OCI-LY1 (cell line): ENCODE measurements around the gene CDCA3.

Source experiments
- H2AFZ ChIP-seq: fragments of 200-600 bp; sonication (generic), shearing (Covaris generic); 2 replicates; pipeline ENCODE4 v1.6.0; 2014; ENCODE audit warnings: antibody characterized with exemption, mild to moderate bottlenecking, low read length
- H3F3A ChIP-seq: fragments of 200-600 bp; sonication (generic), shearing (Covaris generic); 2 replicates; pipeline ENCODE4 v1.6.0; 2014; ENCODE audit warnings: mild to moderate bottlenecking, antibody characterized with exemption, low read length, moderate library complexity; ENCODE audit not compliant: insufficient read depth
- H3K27ac ChIP-seq: fragments of 200-600 bp; sonication (generic); 2 replicates; pipeline ENCODE4 v1.5.1; 2014; ENCODE audit warnings: low read length, mixed run types, mild to moderate bottlenecking, low read depth; ENCODE audit not compliant: poor library complexity, severe bottlenecking
- H3K27me3 ChIP-seq: fragments of 200-600 bp; sonication (generic); 2 replicates; pipeline ENCODE4 v1.6.0; 2014; ENCODE audit warnings: antibody characterized with exemption, mild to moderate bottlenecking, low read length, moderate library complexity; ENCODE audit not compliant: insufficient read depth
- H3K36me3 ChIP-seq: fragments of 200-600 bp; sonication (generic); 2 replicates; pipeline ENCODE4 v1.6.1; 2014; ENCODE audit warnings: mild to moderate bottlenecking, antibody characterized with exemption, low read length, moderate library complexity, mixed read lengths; ENCODE audit not compliant: insufficient read depth
- H3K4me1 ChIP-seq: fragments of 200-600 bp; sonication (generic); 2 replicates; pipeline ENCODE4 v1.5.1; 2014; ENCODE audit warnings: mild to moderate bottlenecking, low read length, moderate library complexity; ENCODE audit not compliant: insufficient read depth, severe bottlenecking
- H3K4me2 ChIP-seq: fragments of 200-600 bp; sonication (generic), shearing (Covaris generic); 2 replicates; pipeline ENCODE4 v1.6.1; 2014; ENCODE audit warnings: low read length
- H3K4me3 ChIP-seq: fragments of 200-600 bp; sonication (generic); 2 replicates; pipeline ENCODE4 v1.5.1; 2014; ENCODE audit warnings: low read length, low read depth, mild to moderate bottlenecking, mixed read lengths; ENCODE audit not compliant: poor library complexity, severe bottlenecking
- H3K79me2 ChIP-seq: fragments of 200-600 bp; shearing (Covaris generic); 2 replicates; pipeline ENCODE4 v1.6.1; 2016; ENCODE audit warnings: mixed run types, low read length, mixed read lengths; ENCODE audit not compliant: insufficient read depth
- H3K9ac ChIP-seq: fragments of 200-600 bp; sonication (generic), shearing (Covaris generic); 2 replicates; pipeline ENCODE4 v1.6.1; 2014; ENCODE audit warnings: mild to moderate bottlenecking, low read length, mixed read lengths
- H3K9me2 ChIP-seq: fragments of 200-600 bp; sonication (generic), shearing (Covaris generic); 2 replicates; pipeline ENCODE4 v1.6.1; 2014; ENCODE audit warnings: low read depth, mild to moderate bottlenecking, low read length, mixed read lengths
- H3K9me3 ChIP-seq: fragments of 200-600 bp; shearing (Covaris generic); 2 replicates; pipeline ENCODE4 v1.6.1; 2014; ENCODE audit warnings: low read length, mixed read lengths
- H4K20me1 ChIP-seq: fragments of 200-600 bp; sonication (generic), shearing (Covaris generic); 2 replicates; pipeline ENCODE4 v1.6.0; 2016; ENCODE audit warnings: mild to moderate bottlenecking, low read length; ENCODE audit not compliant: insufficient read depth
- EZH2 ChIP-seq: fragments of 200-600 bp; sonication (generic), shearing (Covaris generic); IDR thresholded peaks from 2 replicates; pipeline ENCODE4 v1.8.0; 2017; ENCODE audit warnings: borderline replicate concordance, mixed run types, mild to moderate bottlenecking, antibody characterized with exemption, low read length, moderate library complexity, mixed read lengths
- TF ChIP-seq, protein P1 (sequence below): fragments of 200-600 bp; sonication (generic), shearing (Covaris generic); IDR thresholded peaks from 2 replicates; pipeline ENCODE4 v1.5.1; 2017; ENCODE audit warnings: mild to moderate bottlenecking, antibody characterized with exemption, low read length, moderate library complexity, mixed read lengths

CDCA3 gene

DNA sequence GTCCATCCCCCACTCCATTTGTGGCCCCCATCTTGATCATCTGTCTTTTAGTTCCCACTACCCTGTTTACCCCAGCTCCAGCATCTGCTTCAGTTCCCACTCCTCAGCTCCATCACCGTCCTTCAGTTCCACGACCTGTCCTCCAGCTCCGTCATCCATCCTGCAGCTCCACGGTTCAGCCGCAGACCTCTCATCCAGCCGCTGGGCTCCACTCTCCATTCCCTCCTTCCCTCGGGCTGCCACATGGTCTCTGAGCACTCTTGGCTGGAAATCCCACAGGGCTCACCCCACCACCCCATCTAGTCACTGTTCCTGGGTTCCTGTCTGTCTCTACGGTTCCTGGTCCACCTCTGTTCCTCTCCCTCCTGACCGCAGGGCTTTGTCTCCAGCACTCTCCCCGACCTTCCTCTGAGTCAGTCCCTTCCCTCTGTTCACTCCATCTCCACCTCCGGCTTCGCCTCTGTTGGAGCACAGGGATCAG lies 26.1 kb downstream of the CDCA3 start:
- TF ChIP-seq, protein P1, sequence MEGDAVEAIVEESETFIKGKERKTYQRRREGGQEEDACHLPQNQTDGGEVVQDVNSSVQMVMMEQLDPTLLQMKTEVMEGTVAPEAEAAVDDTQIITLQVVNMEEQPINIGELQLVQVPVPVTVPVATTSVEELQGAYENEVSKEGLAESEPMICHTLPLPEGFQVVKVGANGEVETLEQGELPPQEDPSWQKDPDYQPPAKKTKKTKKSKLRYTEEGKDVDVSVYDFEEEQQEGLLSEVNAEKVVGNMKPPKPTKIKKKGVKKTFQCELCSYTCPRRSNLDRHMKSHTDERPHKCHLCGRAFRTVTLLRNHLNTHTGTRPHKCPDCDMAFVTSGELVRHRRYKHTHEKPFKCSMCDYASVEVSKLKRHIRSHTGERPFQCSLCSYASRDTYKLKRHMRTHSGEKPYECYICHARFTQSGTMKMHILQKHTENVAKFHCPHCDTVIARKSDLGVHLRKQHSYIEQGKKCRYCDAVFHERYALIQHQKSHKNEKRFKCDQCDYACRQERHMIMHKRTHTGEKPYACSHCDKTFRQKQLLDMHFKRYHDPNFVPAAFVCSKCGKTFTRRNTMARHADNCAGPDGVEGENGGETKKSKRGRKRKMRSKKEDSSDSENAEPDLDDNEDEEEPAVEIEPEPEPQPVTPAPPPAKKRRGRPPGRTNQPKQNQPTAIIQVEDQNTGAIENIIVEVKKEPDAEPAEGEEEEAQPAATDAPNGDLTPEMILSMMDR = no peak
- no peak for TF ChIP-seq EZH2
- Histone ChIP-seq H3K9me3 (no peaks in the 10 kb centered on the region), H3K4me2 (no peak overlapping the region), H3K9me2 (no peaks in the 10 kb centered on the region), H3K4me1 (peaks cover 6% of the 10 kb centered on the region), H3F3A (no peaks in the 10 kb centered on the region), H3K36me3 (no peaks in the 10 kb centered on the region), H3K79me2 (no peaks in the 10 kb centered on the region), H3K9ac (no peak overlapping the region), H2AFZ (no peak overlapping the region), H4K20me1 (no peaks in the 10 kb centered on the region), H3K4me3 (no peak overlapping the region), H3K27me3 (peaks cover 5% of the 10 kb centered on the region; the same call in 1 of the 2 replicates), H3K27ac (no peak overlapping the region)

DNA sequence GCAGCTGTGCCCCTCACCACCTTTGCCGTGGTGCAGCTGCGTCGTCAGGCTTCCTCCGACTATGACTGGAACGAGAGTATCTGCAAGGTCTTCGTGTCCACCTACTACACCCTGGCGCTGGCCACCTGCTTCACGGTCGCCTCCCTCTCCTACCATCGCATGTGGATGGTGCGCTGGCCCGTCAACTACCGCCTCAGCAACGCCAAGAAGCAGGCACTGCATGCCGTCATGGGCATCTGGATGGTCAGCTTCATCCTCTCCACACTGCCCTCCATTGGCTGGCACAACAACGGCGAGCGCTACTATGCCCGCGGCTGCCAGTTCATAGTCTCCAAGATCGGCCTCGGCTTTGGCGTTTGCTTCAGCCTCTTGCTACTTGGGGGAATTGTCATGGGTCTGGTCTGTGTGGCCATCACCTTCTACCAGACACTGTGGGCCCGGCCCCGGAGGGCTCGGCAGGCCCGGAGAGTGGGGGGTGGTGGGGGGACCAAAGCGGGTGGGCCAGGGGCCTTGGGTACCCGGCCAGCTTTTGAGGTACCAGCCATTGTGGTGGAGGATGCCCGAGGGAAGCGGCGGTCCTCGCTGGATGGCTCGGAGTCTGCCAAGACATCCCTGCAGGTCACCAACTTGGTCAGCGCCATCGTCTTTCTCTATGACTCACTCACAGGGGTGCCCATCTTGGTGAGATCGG lies 26.9 kb downstream of the CDCA3 start:
- Histone ChIP-seq H3K4me3 (no peak overlapping the region), H3K79me2 (no peaks in the 10 kb centered on the region), H4K20me1 (no peaks in the 10 kb centered on the region), H3K9me2 (no peaks in the 10 kb centered on the region), H3K9me3 (no peaks in the 10 kb centered on the region), H3K36me3 (no peaks in the 10 kb centered on the region), H3F3A (no peaks in the 10 kb centered on the region), H3K27ac (no peak overlapping the region), H3K4me2 (no peak overlapping the region), H3K4me1 (peaks cover 6% of the 10 kb centered on the region), H3K9ac (no peak overlapping the region), H2AFZ (no peak overlapping the region), H3K27me3 (peaks cover 5% of the 10 kb centered on the region; the same call in 1 of the 2 replicates)
- TF ChIP-seq, protein P1 = no peak
- no peak for TF ChIP-seq EZH2

DNA sequence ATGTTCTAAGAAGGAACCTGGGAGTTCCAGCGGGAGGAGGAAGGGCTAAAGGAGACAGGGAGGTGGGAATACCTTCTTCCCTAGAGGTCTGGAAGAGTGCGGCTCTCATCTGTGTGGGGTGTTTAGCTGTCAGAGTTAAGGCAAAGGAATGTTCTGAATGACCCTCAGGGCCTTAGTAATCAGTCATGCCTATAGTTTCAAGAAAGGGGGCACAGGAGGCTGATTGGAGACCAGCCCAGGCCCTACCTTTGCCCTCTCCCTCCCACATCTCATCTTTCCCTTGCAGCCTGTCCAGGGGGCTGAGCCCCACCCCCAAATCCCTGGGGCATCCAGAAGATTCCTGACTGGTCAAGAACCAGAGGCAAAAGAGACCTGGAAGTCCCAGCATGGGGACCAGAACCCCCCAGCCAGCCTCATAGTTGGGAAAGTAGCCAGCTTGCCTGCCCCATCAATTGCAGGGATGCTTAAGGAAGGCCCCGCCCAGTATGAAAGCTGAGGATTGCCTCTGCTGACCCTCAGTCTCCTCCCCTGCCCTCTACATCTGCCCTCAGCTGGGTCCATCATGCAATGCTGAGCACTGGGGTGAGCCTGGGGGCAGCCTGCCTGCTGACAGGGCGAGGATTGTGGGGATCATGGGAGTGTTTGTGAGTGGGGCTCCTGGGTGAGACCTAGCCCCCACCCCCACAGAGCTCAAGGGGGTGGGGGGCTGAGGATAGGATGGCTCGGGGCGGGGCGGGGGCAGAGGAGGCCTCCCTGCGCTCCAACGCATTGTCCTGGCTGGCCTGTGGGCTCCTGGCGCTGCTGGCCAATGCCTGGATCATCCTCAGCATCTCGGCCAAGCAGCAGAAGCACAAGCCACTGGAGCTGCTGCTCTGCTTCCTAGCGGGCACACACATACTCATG lies 27.7 kb downstream of the CDCA3 start:
- H2AFZ ChIP-seq = no peak overlapping the region
- no peak overlapping the region for H3K4me2 ChIP-seq
- H4K20me1 ChIP-seq = no peaks in the 10 kb centered on the region
- no peaks in the 10 kb centered on the region for H3K4me1 ChIP-seq
- no peaks in the 10 kb centered on the region for H3K9me3 ChIP-seq
- H3K9me2 ChIP-seq = no peaks in the 10 kb centered on the region
- no peak for TF ChIP-seq EZH2
- TF ChIP-seq, protein P1 = no peak
- H3K79me2 ChIP-seq = no peaks in the 10 kb centered on the region
- H3K4me3 ChIP-seq = no peak overlapping the region
- no peak overlapping the region for H3K9ac ChIP-seq
- peaks cover 5% of the 10 kb centered on the region; the same call in 1 of the 2 replicates for H3K27me3 ChIP-seq
- H3F3A ChIP-seq = no peaks in the 10 kb centered on the region
- no peaks in the 10 kb centered on the region for H3K36me3 ChIP-seq
- no peak overlapping the region for H3K27ac ChIP-seq
